Tibial nerve (tissue), 4 donors: ENCODE data around the gene CHST2.

ENCODE experiments used
- EP300 ChIP-seq, 2 donors: sonication (generic); formaldehyde crosslinking; IDR thresholded peaks; one replicate each; pipeline ENCODE4 v1.6.1; 2017; ENCODE audit warnings: antibody characterized with exemption in 2 of 2, mild to moderate bottlenecking in 1 of 2
- POLR2A ChIP-seq, 2 donors: fragments of 450-650 bp; IDR thresholded peaks; one replicate each; pipeline ENCODE4 v1.6.1; 2017; ENCODE audit warnings: antibody characterized with exemption in 2 of 2, mild to moderate bottlenecking in 2 of 2, moderate library complexity in 2 of 2
- TF ChIP-seq, protein P1 (sequence below), 5 experiments: fragments of 200-600 bp in 3 of 5; fragments of 450-650 bp in 2 of 5; sonication (generic) in 3 of 5; IDR thresholded peaks; one replicate each; pipeline ENCODE4 v1.5.1; 2016 to 2019; ENCODE audit warnings: antibody characterized with exemption in 5 of 5, mild to moderate bottlenecking in 3 of 5, moderate library complexity in 2 of 5

DNA sequence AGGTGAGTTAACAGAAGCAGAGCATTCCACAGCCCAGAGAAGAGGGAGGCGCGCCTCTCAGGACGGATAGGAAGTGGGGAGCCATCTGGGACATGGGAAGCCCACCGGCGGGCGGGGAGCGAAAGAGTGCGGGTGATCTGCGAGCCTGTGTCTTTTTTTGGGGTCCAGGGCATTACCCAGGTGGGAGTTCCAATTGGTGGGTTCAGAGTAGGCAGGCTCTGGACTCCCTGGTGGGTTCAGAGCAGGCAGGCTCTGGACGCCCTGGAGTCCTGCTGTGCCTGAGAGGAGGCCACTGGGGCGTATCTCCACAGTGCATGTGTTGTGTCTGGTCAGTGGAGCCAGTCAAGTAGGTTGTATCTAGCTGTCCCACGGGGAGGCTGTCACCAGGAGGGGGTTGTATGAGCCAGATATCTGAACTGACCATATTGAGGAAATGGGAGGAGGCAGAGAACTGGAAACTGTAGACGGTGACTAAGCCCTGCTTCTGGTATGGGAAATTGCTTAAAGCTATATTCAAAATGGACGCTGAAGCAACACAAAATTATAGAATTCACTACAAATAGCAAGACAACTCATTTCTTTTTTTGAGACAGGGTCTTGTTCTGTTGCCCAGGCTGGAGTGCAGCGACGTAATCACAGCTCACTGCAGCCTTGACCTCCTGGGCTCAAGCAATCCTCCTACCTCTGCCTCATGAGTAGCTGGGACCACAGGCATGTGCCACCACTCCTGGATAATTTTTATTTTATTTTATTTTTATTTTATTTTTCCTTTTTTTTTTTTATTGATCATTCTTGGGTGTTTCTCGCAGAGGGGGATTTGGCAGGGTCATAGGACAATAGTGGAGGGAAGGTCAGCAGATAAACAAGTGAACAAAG lies 34.5 kb upstream of the CHST2 start:
- TF ChIP-seq, protein P1, sequence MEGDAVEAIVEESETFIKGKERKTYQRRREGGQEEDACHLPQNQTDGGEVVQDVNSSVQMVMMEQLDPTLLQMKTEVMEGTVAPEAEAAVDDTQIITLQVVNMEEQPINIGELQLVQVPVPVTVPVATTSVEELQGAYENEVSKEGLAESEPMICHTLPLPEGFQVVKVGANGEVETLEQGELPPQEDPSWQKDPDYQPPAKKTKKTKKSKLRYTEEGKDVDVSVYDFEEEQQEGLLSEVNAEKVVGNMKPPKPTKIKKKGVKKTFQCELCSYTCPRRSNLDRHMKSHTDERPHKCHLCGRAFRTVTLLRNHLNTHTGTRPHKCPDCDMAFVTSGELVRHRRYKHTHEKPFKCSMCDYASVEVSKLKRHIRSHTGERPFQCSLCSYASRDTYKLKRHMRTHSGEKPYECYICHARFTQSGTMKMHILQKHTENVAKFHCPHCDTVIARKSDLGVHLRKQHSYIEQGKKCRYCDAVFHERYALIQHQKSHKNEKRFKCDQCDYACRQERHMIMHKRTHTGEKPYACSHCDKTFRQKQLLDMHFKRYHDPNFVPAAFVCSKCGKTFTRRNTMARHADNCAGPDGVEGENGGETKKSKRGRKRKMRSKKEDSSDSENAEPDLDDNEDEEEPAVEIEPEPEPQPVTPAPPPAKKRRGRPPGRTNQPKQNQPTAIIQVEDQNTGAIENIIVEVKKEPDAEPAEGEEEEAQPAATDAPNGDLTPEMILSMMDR (IDR thresholded peaks at IDR 0.05) = no peak
- TF ChIP-seq EP300 (IDR thresholded peaks at IDR 0.05) (no peak), POLR2A (IDR thresholded peaks at IDR 0.05) (no peak)
